AG04450 (cell line): ENCODE data around the gene TEKT2. TPM values are rescaled to one million over a fixed set of nuclear protein-coding genes. Genes with fewer than 3 reads are reported as not detected.

Experiments
- CTCF ChIA-PET: fragments of 300-600, 350-600 bp; formaldehyde crosslinking; extraction: SDS; loops from one replicate; lab custom pipeline; 2022; ENCODE audit warnings: antibody characterized with exemption, inconsistent platforms; lab: Charles Lee
- POLR2A ChIA-PET: fragments of 350-600 bp; formaldehyde crosslinking; extraction: SDS; loops from one replicate; lab custom pipeline; 2021; ENCODE audit warnings: antibody characterized with exemption, inconsistent platforms; lab: Yijun Ruan, JAX
- DNase-seq: peaks from one replicate; pipeline ENCODE4 v3.0.0-alpha.2; 2011; ENCODE audit warnings: low read depth, low spot score
- H3K27ac ChIP-seq: one replicate; pipeline ENCODE4 v1.5.1; 2012; ENCODE audit warnings: low read depth, low read length, control low read depth
- H3K27me3 ChIP-seq: one replicate; pipeline ENCODE4 v1.6.0; 2012; ENCODE audit warnings: low read length; ENCODE audit not compliant: control insufficient read depth, insufficient read depth
- H3K4me3 ChIP-seq: 2 replicates; pipeline ENCODE4 v1.5.1; 2011; ENCODE audit warnings: mild to moderate bottlenecking, low read depth, low read length, control low read depth
- H3K9me3 ChIP-seq: 2 replicates; pipeline ENCODE4 v1.5.1; 2012; ENCODE audit warnings: low read length; ENCODE audit not compliant: control insufficient read depth, insufficient read depth
- polyA plus RNA-seq: library from polyadenylated mRNA; depleted of rRNA; stranded (reverse); fragments of >200 nt; gene quantifications from 2 replicates; pipeline ENCODE4 v1.2.3, GENCODE V29; 2011
- TF ChIP-seq, protein P1 (sequence below): IDR thresholded peaks from 2 replicates; pipeline ENCODE4 v1.5.1; 2011; ENCODE audit warnings: low read depth, low read length, control low read depth, inconsistent platforms

Gene TEKT2
- polyA plus RNA-seq, 1 experiment, result 0.12 TPM

DNA sequence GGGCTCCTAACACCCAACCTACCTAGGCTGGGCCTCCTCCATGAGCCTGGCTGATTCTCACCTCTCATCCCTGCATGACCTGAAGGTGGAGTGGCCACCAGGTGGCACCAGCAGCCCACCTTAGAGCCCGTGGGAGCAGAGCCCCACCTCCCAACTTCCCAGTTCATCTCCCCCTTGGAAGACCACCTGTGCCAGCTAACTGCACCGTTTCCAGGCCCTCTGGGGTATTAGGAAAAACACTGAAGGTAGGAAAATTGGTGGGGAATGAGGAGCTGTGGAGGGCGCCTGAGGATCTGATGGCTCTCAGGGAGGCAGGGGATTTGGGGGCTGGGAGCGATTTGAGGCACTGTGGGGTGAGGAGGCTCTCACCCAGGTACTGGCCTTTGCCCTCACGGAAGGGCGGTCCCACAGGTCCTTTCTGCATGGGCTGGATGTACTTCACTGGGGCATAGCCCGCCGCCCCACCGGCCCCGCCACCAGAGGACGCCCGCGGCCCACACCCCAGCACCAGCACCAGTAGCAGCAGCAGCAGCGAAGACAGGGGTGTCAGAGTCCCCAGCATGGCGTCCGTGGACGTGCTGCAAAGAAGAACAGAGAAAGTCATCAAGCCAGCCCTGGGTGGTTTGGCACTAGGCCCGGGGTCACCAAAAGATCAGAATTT is 15.9 kb downstream of the TEKT2 start:
- ChIA-PET POLR2A (no interaction called here), CTCF (interaction anchor here (0.6 to 10.4 kb wide), 24 partner anchors 11 to 320 kb away, joined by 3 to 145 read pairs (median 4); partner anchors contain the start of genes LSM10, THRAP3 and TRAPPC3)
- TF ChIP-seq, protein P1, sequence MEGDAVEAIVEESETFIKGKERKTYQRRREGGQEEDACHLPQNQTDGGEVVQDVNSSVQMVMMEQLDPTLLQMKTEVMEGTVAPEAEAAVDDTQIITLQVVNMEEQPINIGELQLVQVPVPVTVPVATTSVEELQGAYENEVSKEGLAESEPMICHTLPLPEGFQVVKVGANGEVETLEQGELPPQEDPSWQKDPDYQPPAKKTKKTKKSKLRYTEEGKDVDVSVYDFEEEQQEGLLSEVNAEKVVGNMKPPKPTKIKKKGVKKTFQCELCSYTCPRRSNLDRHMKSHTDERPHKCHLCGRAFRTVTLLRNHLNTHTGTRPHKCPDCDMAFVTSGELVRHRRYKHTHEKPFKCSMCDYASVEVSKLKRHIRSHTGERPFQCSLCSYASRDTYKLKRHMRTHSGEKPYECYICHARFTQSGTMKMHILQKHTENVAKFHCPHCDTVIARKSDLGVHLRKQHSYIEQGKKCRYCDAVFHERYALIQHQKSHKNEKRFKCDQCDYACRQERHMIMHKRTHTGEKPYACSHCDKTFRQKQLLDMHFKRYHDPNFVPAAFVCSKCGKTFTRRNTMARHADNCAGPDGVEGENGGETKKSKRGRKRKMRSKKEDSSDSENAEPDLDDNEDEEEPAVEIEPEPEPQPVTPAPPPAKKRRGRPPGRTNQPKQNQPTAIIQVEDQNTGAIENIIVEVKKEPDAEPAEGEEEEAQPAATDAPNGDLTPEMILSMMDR, result peak; percentile 86
- Histone ChIP-seq H3K27ac (no peak overlapping the region), H3K4me3 (no peak overlapping the region), H3K27me3 (no peaks in the 10 kb centered on the region), H3K9me3 (no peaks in the 10 kb centered on the region; the same call in 1 of the 2 replicates)
- DNase-seq, result peak; percentile 45

DNA sequence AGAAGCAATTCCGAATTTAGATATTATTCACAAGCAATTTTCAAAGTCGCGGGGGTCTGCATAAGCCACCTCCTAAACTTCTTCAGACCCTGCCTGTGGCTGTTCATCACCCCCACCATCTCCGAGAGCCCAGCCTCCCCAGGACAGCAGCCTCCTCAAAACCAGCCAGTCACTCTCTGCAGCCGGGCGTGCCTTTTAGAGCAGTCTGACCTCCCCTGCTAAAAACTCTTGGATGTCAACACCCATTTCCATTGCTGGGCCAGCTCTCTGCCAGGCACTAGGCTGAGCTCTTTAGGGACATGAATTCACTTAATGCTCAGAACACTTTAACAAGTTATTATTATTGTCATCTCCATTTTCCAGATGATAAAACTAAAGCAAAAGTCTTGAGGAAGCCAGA is 16.5 kb downstream of the TEKT2 start:
- DNase-seq, result no peak
- Histone ChIP-seq H3K9me3 (no peaks in the 10 kb centered on the region; the same call in 1 of the 2 replicates), H3K27me3 (no peaks in the 10 kb centered on the region), H3K27ac (peak overlapping the region; percentile 21), H3K4me3 (no peak overlapping the region)
- CTCF ChIA-PET, result interaction anchor here (0.6 to 10.4 kb wide), 24 partner anchors 11 to 319 kb away, joined by 3 to 145 read pairs (median 4); partner anchors contain the start of genes LSM10, THRAP3 and TRAPPC3
- POLR2A ChIA-PET, result no interaction called here
- TF ChIP-seq, protein P1, result no peak

DNA sequence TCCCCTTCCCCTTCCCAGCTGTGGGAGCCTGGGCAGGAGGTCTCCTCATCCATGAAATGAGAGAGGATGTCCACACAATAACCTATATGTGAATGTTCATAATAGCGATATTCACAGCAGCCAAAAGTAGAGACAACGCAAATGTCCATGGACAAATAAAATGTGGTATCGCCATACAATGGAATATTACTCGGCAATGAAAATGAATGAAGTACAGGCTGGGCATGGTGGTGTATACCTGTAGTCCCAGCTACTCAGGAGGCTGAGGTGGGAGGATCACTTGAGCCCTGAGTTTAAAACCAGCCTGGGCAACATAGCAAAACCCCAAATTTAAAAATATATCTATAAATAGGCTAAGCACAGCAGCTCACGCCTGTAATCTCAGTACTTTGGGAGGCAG is 17.7 kb downstream of the TEKT2 start:
- Histone ChIP-seq H3K9me3 (no peaks in the 10 kb centered on the region; the same call in 1 of the 2 replicates), H3K27ac (no peak overlapping the region), H3K4me3 (no peak overlapping the region), H3K27me3 (no peaks in the 10 kb centered on the region)
- CTCF ChIA-PET, result interaction anchor here (2.2 to 10.4 kb wide), 2 partner anchors 33 to 184 kb away, joined by 7 to 145 read pairs; no protein-coding TSS in a partner anchor
- TF ChIP-seq, protein P1, result no peak
- DNase-seq, result no peak
- POLR2A ChIA-PET, result no interaction called here

DNA sequence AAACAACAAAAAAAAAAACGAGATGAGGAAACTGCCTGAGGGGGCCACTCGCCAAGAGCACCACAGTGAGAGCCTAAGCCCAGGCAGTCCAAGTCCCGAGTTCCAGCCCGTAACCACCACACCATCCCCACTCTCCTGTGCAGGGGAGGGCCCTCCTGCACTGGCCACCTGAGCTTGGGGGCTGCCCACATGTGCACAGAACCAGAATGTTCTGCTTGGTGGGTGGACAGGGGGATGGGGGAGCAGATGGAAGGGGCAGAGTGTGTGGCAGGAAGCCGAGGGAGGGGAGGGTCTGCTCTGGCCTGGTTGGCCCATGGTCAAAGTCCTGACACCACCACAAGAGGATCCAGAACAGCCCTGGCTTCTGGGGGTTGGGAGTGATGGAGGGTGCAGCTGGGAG is 22.4 kb downstream of the TEKT2 start:
- no peaks in the 10 kb centered on the region; the same call in 1 of the 2 replicates for H3K9me3 ChIP-seq
- H3K27me3 ChIP-seq, result no peaks in the 10 kb centered on the region
- H3K27ac ChIP-seq, result no peak overlapping the region
- TF ChIP-seq, protein P1, result no peak
- CTCF ChIA-PET, result interaction anchor here (1.1 to 2.3 kb wide), 4 partner anchors 20 to 177 kb away, joined by 3 to 14 read pairs (median 4); no protein-coding TSS in a partner anchor
- POLR2A ChIA-PET, result no interaction called here
- H3K4me3 ChIP-seq, result no peak overlapping the region
- no peak for DNase-seq

DNA sequence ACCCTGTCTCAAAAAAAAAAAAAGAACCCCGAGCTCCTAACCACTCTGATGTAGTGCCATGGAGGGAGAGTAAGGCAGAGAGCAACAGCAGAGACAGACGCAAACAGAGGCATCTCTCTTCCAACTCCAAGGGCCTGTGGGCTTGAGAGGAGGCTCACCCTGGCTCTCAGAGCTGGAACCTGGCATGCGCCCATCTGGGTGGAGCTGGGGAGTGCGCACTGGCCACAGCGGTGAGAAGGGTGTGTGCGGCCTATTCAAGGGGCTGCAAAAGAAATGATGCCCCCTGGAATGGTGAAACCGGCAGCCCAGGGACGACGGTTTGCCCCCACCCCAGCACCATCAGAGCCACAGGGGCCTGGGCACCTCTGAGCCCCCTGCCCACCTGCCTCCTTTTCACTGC is 23.5 kb downstream of the TEKT2 start:
- CTCF ChIA-PET, result interaction anchor here (1.3 to 1.4 kb wide), 2 partner anchors 27 to 176 kb away, joined by 3 to 4 read pairs; no protein-coding TSS in a partner anchor

More for the DNA sequence above, 23.5 kb downstream of the TEKT2 start:
- Histone ChIP-seq H3K27ac (no peak overlapping the region), H3K9me3 (no peaks in the 10 kb centered on the region; the same call in 1 of the 2 replicates), H3K27me3 (no peaks in the 10 kb centered on the region), H3K4me3 (no peak overlapping the region)
- TF ChIP-seq, protein P1, result no peak
- DNase-seq, result no peak
- POLR2A ChIA-PET, result interaction anchor here (0.7 kb wide), 1 partner anchor 117 kb away, joined by 3 read pairs; the partner anchor contains the start of gene THRAP3
